NCI-H146 treated with DMSO at 0.1 percent for 48 hours (cell line): Measurements from ENCODE around the gene SH3RF1.

ENCODE experiments used
- DNase-seq: peaks from one replicate; lab custom pipeline; 2025; ENCODE audit not compliant: unreplicated experiment; lab: John Stamatoyannopoulos, UW

Gene SH3RF1

GRCh38 chr4:169048868-169049414, 221.8 kb downstream of the SH3RF1 start:
- no peak for DNase-seq

- no peak for DNase-seq
These were observed 222.8 kb downstream of the SH3RF1 start for GRCh38 chr4:169047956-169048355.

GRCh38 chr4:169045862-169046584, 224.7 kb downstream of the SH3RF1 start:
- DNase-seq = no peak

- DNase-seq = no peak
These were observed 225.9 kb downstream of the SH3RF1 start for GRCh38 chr4:169044714-169045447.
